ENCODE data around the gene CSTF1. TPM values are rescaled to one million over a fixed set of nuclear protein-coding genes. Genes with fewer than 3 reads are reported as not detected.

Gene CSTF1
- total RNA-seq, 4 donors from 2014 or later = 5.2 to 21.8 (median 14.2) TPM

GRCh38 chr20:56378386-56378785 lies 14.1 kb upstream of the CSTF1 start:
- TF ChIP-seq EP300 (IDR thresholded peaks at IDR 0.05; ENCODE audit: low read depth) = no peak
- TF ChIP-seq POLR2AphosphoS5 (IDR thresholded peaks at IDR 0.05) = no peak
- TF ChIP-seq CTCF (IDR thresholded peaks at IDR 0.05) = no peak
- no peak for TF ChIP-seq POLR2A (IDR thresholded peaks at IDR 0.05)
- H3K27ac ChIP-seq = no peak overlapping the region
- 90 to 94% methylated on average over 3 of the region's 3 CpGs for WGBS, 2 donors (ENCODE audit: low coverage in 1 of 2)
- H3K36me3 ChIP-seq = peaks cover 0 to 2% (median 0%) of the 10 kb centered on the region in 4 donors
- H3K4me3 ChIP-seq = no peak overlapping the region
- no peaks in the 10 kb centered on the region for H3K4me1 ChIP-seq
- in situ Hi-C loops (cut with MboI; ENCODE audit: low pct_ligation_motif_present in 1 of 4, low pct_unique_long_range_greater_than_20kb in 1 of 4, low sequenced_read_pairs in 3 of 4) = no loop called here
- H3K27me3 ChIP-seq = no peaks in the 10 kb centered on the region
- no peak for DNase-seq
- H3K9me3 ChIP-seq = no peaks in the 10 kb centered on the region
- intact Hi-C loops (cut with DNase I; ENCODE audit: low total_unique reads) = no loop called here

GRCh38 chr20:56380375-56380774 lies 12.1 kb upstream of the CSTF1 start:
- Histone ChIP-seq H3K27ac (no peak overlapping the region), H3K4me3 (no peak overlapping the region), H3K36me3 (peaks cover 0 to 7% (median 3%) of the 10 kb centered on the region in 4 donors), H3K27me3 (no peaks in the 10 kb centered on the region), H3K4me1 (no peaks in the 10 kb centered on the region), H3K9me3 (no peaks in the 10 kb centered on the region)
- DNase-seq = no peak
- intact Hi-C loops (cut with DNase I; ENCODE audit: low total_unique reads) (no loop called here), in situ Hi-C loops (cut with MboI; ENCODE audit: low pct_ligation_motif_present in 1 of 4, low pct_unique_long_range_greater_than_20kb in 1 of 4, low sequenced_read_pairs in 3 of 4) (no loop called here)
- 55 to 59% methylated on average over 1 of the region's 1 CpG for WGBS, 2 donors (ENCODE audit: low coverage in 1 of 2)
- TF ChIP-seq EP300 (IDR thresholded peaks at IDR 0.05; ENCODE audit: low read depth) (no peak), POLR2A (IDR thresholded peaks at IDR 0.05) (no peak), CTCF (IDR thresholded peaks at IDR 0.05) (no peak), POLR2AphosphoS5 (IDR thresholded peaks at IDR 0.05) (no peak)

DNA sequence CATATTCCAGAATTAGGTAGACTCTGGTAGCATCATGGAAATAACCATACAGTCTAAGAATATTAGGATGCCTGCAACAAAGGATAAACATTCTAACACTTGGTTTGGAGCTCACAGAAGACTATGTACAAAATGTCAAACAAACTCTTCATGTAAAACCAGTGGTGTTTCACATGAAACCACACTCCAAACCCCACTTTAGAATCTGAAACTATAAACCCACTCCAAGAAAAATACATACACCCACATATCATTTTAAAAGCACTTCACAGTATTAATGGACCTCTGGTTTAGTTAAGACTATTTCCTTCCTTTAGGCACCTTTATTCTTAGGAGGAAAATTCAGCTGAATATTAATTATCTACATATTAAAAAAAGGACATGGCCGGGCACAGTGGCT lies 10.9 kb upstream of the CSTF1 start:
- Histone ChIP-seq H3K9me3 (no peaks in the 10 kb centered on the region), H3K4me1 (no peaks in the 10 kb centered on the region), H3K4me3 (no peak overlapping the region), H3K36me3 (peaks cover 0 to 16% (median 3%) of the 10 kb centered on the region in 4 donors), H3K27me3 (no peaks in the 10 kb centered on the region), H3K27ac (no peak overlapping the region)
- intact Hi-C loops (cut with DNase I; ENCODE audit: low total_unique reads) (no loop called here), in situ Hi-C loops (cut with MboI; ENCODE audit: low pct_ligation_motif_present in 1 of 4, low pct_unique_long_range_greater_than_20kb in 1 of 4, low sequenced_read_pairs in 3 of 4) (no loop called here)
- 96% methylated on average over 1 of the region's 1 CpG; no CpG with 5 or more reads in 1 of the 2 donors for WGBS, 2 donors (ENCODE audit: low coverage in 1 of 2)
- no peak for TF ChIP-seq POLR2A (IDR thresholded peaks at IDR 0.05)
- no peak for TF ChIP-seq POLR2AphosphoS5 (IDR thresholded peaks at IDR 0.05)
- no peak for TF ChIP-seq EP300 (IDR thresholded peaks at IDR 0.05; ENCODE audit: low read depth)
- TF ChIP-seq CTCF (IDR thresholded peaks at IDR 0.05) = no peak
- DNase-seq = no peak

DNA sequence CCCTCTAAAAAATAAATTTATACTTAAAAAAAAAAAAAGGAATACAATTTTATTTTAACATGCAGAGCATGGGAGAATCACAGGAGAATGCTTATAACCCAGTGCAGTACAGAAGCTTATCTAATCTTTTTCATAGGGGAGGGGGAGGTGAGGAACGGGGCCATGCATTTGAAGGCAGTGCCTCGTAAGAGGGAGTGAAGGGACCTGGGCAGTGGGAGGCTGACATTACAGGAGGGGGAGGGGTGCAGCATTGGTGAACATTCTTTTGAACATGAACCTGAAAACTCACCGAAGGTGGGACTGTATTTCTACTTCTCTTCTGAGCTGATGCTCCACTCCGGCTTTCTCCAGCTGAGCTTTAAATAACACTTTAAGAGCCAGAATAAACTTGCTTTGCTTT lies 9.7 kb upstream of the CSTF1 start:
- Histone ChIP-seq H3K36me3 (peaks cover 0 to 16% (median 3%) of the 10 kb centered on the region in 4 donors), H3K4me1 (no peaks in the 10 kb centered on the region), H3K27me3 (no peaks in the 10 kb centered on the region), H3K4me3 (no peak overlapping the region), H3K27ac (no peak overlapping the region), H3K9me3 (no peaks in the 10 kb centered on the region)
- WGBS, 2 donors (ENCODE audit: low coverage in 1 of 2) = 90 to 94% methylated on average over 4 of the region's 4 CpGs
- DNase-seq = no peak
- intact Hi-C loops (cut with DNase I; ENCODE audit: low total_unique reads) (no loop called here), in situ Hi-C loops (cut with MboI; ENCODE audit: low pct_ligation_motif_present in 1 of 4, low pct_unique_long_range_greater_than_20kb in 1 of 4, low sequenced_read_pairs in 3 of 4) (no loop called here)
- no peak for TF ChIP-seq CTCF (IDR thresholded peaks at IDR 0.05)
- no peak for TF ChIP-seq POLR2A (IDR thresholded peaks at IDR 0.05)
- no peak for TF ChIP-seq POLR2AphosphoS5 (IDR thresholded peaks at IDR 0.05)
- TF ChIP-seq EP300 (IDR thresholded peaks at IDR 0.05; ENCODE audit: low read depth) = no peak

All from transverse colon (tissue), 4 donors.